ES-I3 (cell line): ENCODE measurements around the gene ADAMTS12.
"Not testable (repeated sequence)": the region's sequence is repeated elsewhere in the genome, so short reads cannot be mapped to it uniquely, and the experiment has no call there.

Experiments used
- H3K36me3 ChIP-seq: 2 replicates; pipeline ENCODE4 v1.6.1; 2013; ENCODE audit warnings: mild to moderate bottlenecking, low read length, control low read depth, moderate library complexity; ENCODE audit not compliant: insufficient read depth
- H3K4me1 ChIP-seq: 2 replicates; pipeline ENCODE4 v1.6.1; 2013; ENCODE audit warnings: mild to moderate bottlenecking, control low read depth, low read length; ENCODE audit not compliant: insufficient read depth
- H3K9ac ChIP-seq: 2 replicates; pipeline ENCODE4 v1.6.1; 2013; ENCODE audit warnings: low read depth, mild to moderate bottlenecking, low read length, moderate library complexity
- H3K9me3 ChIP-seq: 2 replicates; pipeline ENCODE4 v1.6.1; 2013; ENCODE audit warnings: mild to moderate bottlenecking, low read length, moderate library complexity; ENCODE audit not compliant: control insufficient read depth, insufficient read depth

ADAMTS12 gene

DNA sequence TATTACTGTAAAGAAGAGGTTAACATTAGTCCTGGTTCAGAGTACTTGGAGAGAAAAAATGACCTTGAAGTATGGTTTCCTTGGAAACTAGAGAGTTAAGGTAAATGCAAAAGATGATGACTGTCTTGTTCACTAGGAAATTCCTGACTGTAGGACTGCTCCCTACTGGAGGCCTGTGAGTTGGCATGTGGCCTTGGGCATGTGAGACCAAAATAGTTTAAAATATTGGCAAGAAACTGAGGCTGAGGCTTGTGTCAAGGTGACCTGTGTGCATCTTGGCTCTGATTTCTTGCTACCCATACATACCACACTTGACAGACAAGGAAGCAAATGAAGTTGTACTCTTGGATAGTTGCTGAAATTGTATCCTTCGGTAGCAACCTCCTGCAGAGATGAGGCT, 354.6 kb downstream of the ADAMTS12 start:
- no peaks in the 10 kb centered on the region for H3K36me3 ChIP-seq
- H3K9me3 ChIP-seq: no peaks in the 10 kb centered on the region
- no peaks in the 10 kb centered on the region for H3K4me1 ChIP-seq
- no peak overlapping the region for H3K9ac ChIP-seq

DNA sequence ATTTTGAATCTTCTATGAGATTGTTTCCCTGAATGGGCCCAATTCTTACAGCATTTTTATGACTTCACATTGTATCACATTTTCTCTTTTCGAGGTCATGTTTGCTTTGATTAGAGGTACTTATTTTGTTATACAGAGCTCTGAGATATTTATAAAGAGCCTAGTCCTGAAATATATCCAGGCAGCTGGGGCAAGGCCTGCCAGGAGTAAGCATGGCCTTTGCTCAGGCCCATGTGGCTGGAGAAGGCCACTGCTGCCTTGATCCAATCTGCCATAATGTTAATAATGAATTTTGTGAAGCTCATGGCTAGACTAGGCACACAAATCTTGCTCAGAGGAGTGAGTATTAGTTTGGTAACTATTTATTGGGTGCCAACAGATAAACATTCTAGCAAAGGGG, 355.0 kb downstream of the ADAMTS12 start:
- no peaks in the 10 kb centered on the region for H3K4me1 ChIP-seq
- H3K9me3 ChIP-seq: no peaks in the 10 kb centered on the region
- no peak overlapping the region for H3K9ac ChIP-seq
- no peaks in the 10 kb centered on the region for H3K36me3 ChIP-seq

DNA sequence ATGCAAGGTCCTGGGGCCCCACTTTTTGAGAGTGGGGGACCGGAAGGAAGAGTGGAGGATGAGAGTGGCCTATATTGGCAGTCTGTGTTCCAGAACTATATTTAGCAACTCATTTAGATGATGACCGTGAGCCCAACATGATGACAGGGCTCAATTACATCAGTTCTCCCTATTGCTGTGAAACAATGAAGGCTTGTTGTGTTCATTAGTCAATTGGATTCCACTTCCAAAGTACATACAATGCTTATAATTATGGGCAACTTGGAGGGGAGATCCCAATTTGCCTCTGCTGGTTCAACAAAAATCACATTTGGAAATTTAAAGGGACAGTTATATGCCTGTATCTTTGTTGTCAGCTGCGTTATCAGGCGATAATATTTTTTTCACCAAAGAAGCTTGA, 360.0 kb downstream of the ADAMTS12 start:
- Histone ChIP-seq H3K9ac (no peak overlapping the region), H3K36me3 (no peaks in the 10 kb centered on the region), H3K9me3 (no peaks in the 10 kb centered on the region), H3K4me1 (no peaks in the 10 kb centered on the region)

DNA sequence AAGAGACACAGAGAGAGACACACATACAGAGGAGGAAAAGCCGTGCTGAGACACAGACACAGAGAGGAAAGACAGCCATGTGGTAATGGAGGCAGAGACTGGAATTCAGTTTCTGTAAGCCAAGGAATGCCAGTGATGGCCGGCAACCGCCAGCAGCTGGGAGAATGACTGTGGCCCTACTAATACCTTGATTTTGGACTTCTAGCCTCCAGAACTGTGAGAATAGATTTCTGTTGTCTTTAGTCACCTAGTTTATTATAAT, 360.8 kb downstream of the ADAMTS12 start:
- Histone ChIP-seq H3K4me1 (no peaks in the 10 kb centered on the region), H3K9me3 (no peaks in the 10 kb centered on the region), H3K9ac (no peak overlapping the region), H3K36me3 (no peaks in the 10 kb centered on the region)

DNA sequence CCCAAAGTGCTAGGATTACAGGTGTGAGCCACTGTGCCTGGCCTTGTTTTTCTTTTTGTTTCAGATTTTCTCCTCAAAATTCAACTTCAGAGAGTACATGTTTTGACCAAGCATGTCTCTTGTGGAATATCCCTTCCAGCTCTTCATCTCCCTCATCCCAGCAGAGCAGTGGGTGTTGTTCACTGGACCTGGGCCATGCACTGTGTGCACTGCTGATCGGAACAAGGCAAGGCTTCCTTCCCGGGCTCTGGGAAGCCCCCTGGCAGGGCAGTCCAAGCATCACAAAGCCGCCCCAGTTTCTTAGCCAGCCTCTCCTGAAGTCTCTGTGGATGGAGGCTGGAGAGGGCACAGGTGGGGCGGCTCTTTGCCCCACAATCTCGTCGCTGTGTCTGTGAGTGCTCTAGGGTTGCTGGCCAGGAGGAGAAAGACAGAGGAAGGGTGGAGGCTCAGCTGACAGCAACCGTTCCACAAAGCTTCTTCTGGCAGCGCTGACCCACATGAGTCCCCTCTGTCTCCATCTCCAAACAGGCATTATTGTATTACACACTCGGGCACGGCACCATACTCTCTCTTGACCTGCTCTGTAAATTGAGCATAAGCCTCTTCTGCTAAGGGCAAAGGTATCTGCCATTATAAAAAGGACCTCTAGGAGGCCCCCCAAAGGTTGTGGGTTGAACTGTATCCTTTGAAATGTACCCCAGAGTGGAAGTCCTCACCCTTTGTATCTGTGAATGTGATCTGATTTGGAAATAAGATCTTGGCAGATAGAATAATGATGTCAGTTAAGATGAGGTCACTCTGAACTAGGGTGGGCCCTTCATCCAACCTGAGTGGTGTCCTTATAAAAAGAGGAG, 361.4 kb downstream of the ADAMTS12 start:
- no peaks in the 10 kb centered on the region for H3K36me3 ChIP-seq
- no peak overlapping the region for H3K9ac ChIP-seq
- no peaks in the 10 kb centered on the region for H3K9me3 ChIP-seq
- no peaks in the 10 kb centered on the region for H3K4me1 ChIP-seq

DNA sequence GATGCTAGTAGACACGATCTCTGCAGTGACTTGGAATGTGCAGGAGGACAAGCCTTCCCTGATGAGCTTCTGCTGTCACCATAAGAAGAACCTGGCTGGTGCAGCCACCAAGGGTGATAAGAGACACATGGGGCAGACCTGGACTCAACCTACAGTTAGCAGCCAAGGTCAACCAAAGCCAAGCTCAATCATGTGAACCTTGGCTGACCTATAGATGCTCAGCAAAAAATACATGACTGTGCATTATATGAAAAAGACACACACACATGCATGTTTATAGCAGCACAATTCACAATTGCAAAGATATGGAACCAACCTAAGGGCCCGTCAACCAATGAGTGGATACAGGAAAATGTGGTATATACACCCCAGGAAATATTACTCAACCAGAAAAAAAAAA, 364.1 kb downstream of the ADAMTS12 start:
- Histone ChIP-seq H3K9me3 (no peaks in the 10 kb centered on the region), H3K36me3 (no peaks in the 10 kb centered on the region)

GRCh38 chr5:33526755-33527154, 365.0 kb downstream of the ADAMTS12 start:
- Histone ChIP-seq H3K4me1 (no peaks in the 10 kb centered on the region), H3K9me3 (no peaks in the 10 kb centered on the region), H3K36me3 (no peaks in the 10 kb centered on the region), H3K9ac (no peak overlapping the region)

More for the DNA sequence above, 364.1 kb downstream of the ADAMTS12 start:
- H3K4me1 ChIP-seq: no peaks in the 10 kb centered on the region
- no peak overlapping the region for H3K9ac ChIP-seq

DNA sequence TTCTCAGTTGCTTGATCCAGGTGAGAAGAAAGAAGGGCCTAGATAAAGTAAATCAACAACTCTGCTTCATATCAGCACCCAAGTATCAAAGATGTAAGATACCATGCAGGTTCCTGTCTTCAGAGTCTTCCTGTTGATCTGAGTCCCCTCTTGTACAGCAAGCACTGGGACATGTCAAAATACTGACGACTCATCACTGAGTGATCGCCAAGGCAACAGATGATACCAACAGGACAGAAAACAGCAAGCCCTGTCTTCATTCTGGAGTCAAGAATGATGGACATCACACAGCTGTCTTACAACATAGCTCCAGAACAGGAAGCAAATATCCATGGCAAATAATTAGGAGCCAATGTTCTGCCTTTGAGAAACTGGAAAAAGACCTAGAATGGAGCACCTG, 367.3 kb downstream of the ADAMTS12 start:
- Histone ChIP-seq H3K4me1 (no peaks in the 10 kb centered on the region), H3K9ac (no peak overlapping the region), H3K9me3 (no peaks in the 10 kb centered on the region), H3K36me3 (no peaks in the 10 kb centered on the region)

DNA sequence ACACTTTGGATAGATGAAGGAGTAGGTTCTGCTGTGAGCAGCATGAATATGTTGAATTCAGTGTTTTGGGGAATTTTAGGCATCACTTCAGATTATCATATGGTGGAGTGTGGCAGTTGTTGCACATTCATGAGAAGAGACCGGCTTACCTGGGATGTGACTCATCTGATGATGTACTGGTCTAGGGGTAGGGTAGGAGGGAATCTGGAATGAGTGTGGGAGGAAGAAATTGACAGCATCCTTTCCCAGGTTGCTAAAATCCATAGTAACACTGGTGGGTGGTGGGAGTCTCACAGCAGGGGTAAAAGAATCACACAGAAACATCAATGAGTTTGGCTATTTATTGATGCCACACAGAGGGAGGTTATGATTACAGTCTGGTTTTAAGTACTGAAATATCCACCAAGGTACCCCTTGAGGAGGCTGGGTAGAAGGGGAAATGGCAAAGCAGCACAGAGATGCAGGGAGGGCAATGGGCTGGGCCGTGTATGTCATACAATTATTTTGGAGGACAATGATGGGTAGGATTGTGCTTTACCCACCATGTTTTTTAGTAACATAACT, 368.5 kb downstream of the ADAMTS12 start:
- H3K9ac ChIP-seq: no peak overlapping the region
- no peaks in the 10 kb centered on the region for H3K4me1 ChIP-seq
- 0 out of 2 replicates have a peak, but pooled peaks cover 4% of the 10 kb centered on the region for H3K9me3 ChIP-seq
- H3K36me3 ChIP-seq: no peaks in the 10 kb centered on the region

DNA sequence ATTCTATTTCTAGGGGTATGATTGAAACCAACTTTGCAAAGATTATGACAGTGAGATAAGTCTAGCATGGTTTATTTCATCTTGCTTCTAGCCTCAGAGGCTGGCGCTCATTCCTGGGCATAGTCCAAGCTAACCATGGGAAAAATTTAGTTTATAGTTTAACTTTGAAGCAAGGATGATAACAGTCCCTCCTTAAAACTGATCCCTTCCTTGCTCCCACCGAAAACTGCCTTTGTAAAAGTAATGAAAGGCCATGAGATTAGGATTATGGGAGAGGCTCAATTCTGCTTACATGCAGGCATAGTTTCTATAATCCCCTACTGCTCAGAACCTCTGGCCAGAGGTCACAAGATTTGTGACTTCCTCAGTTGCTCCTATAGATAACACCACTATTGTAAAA, 375.4 kb downstream of the ADAMTS12 start:
- Histone ChIP-seq H3K4me1 (no peaks in the 10 kb centered on the region), H3K36me3 (no peaks in the 10 kb centered on the region), H3K9ac (no peak overlapping the region), H3K9me3 (0 out of 2 replicates have a peak, but pooled peaks cover 4% of the 10 kb centered on the region)

GRCh38 chr5:33515366-33515765, 376.4 kb downstream of the ADAMTS12 start:
- H3K9me3 ChIP-seq, H3K36me3 ChIP-seq, H3K4me1 ChIP-seq, H3K9ac ChIP-seq: not testable (repeated sequence)

GRCh38 chr5:33513462-33514185, 378.2 kb downstream of the ADAMTS12 start:
- Histone ChIP-seq H3K4me1 (no peaks in the 10 kb centered on the region), H3K9ac (no peak overlapping the region), H3K36me3 (no peaks in the 10 kb centered on the region), H3K9me3 (no peaks in the 10 kb centered on the region)

DNA sequence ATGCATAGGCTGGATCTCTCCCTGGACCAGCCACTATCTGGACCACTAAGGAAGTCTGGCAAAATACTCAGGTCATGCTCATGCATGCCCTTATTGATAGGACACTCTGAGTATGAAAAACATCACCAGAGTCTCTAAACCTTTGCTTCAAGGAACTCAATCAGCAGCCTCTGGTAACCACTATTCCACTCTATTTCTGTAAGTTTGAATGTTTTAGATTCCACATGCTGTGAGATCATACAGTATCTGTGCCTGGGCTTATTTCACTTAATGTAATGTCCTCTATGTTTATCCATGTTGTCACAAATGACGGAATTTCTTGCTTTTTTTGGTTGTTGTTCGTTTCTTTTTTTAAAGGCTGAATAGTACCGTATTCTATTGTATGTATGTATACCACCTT, 382.8 kb downstream of the ADAMTS12 start:
- H3K36me3 ChIP-seq: no peaks in the 10 kb centered on the region
- H3K4me1 ChIP-seq: no peaks in the 10 kb centered on the region
- no peaks in the 10 kb centered on the region for H3K9me3 ChIP-seq
- no peak overlapping the region for H3K9ac ChIP-seq

GRCh38 chr5:33507426-33507825, 384.4 kb downstream of the ADAMTS12 start:
- Histone ChIP-seq H3K9ac (no peak overlapping the region), H3K4me1 (no peaks in the 10 kb centered on the region), H3K9me3 (no peaks in the 10 kb centered on the region), H3K36me3 (no peaks in the 10 kb centered on the region)

DNA sequence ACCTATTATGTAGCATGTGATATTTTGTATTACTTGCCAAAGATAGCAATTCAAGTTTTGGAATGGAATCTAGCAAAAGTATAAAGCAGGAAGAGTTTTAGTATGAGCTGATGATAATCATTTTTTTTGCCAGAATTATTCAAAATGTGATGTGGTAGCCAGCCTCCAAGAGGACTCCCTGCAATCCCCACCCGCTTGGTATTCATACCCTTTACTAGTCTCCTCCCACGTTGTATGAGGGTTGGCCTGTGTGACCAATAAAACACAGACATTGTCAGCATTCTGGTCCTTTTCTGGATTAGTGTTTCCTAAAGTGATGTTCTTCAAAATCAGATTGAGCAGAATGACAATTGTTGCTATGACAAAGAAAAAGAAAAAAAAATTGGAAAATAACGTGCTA, 387.2 kb downstream of the ADAMTS12 start:
- Histone ChIP-seq H3K9ac (no peak overlapping the region), H3K4me1 (no peaks in the 10 kb centered on the region), H3K9me3 (no peaks in the 10 kb centered on the region), H3K36me3 (no peaks in the 10 kb centered on the region)
